Fibroblast of peridontal ligament (primary cell): Measurements from ENCODE around the gene PPOX.
A peak's percentile ranks its signal among the peaks of the same experiment; 100 is the strongest.

Experiments used
- DNase-seq: peaks from one replicate; pipeline ENCODE4 v3.0.0-alpha.2; 2010; ENCODE audit errors: extremely low read depth

Gene PPOX

GRCh38 chr1:161153176-161153575 lies 13.1 kb upstream of the PPOX start:
- DNase-seq, result no peak

- peak; percentile 93 for DNase-seq
Measured at GRCh38 chr1:161153682-161154337, 12.4 kb upstream of the PPOX start, which contains the start of gene UFC1. UFC1 (plus strand) TSS chr1:161153978; CDS start chr1:161153998, 20 bp downstream.

GRCh38 chr1:161157867-161158266 lies 8.4 kb upstream of the PPOX start:
- DNase-seq, result no peak

GRCh38 chr1:161158316-161159010 lies 7.8 kb upstream of the PPOX start:
- DNase-seq, result no peak

- peak; percentile 87 for DNase-seq
Measured at GRCh38 chr1:161159087-161159912, 6.9 kb upstream of the PPOX start, which contains the start of gene USP21. USP21 (plus strand) TSS chr1:161159500; CDS start chr1:161160641, 1,141 bp downstream.

GRCh38 chr1:161159913-161160243 lies 6.3 kb upstream of the PPOX start:
- no peak for DNase-seq

GRCh38 chr1:161160671-161161145 lies 5.5 kb upstream of the PPOX start:
- no peak for DNase-seq

GRCh38 chr1:161161652-161162051 lies 4.6 kb upstream of the PPOX start:
- no peak for DNase-seq

GRCh38 chr1:161162052-161162451 lies 4.2 kb upstream of the PPOX start:
- no peak for DNase-seq

GRCh38 chr1:161162806-161163205 lies 3.4 kb upstream of the PPOX start:
- DNase-seq, result no peak

- DNase-seq, result no peak
Measured at GRCh38 chr1:161163793-161164192, 2.4 kb upstream of the PPOX start.

GRCh38 chr1:161164901-161165610 lies 1.2 kb upstream of the PPOX start:
- no peak for DNase-seq

GRCh38 chr1:161166669-161167548 lies 683 bp downstream of the PPOX start:
- DNase-seq, result no peak

GRCh38 chr1:161168906-161169305 lies 2.7 kb downstream of the PPOX start:
- no peak for DNase-seq

GRCh38 chr1:161171191-161171590 lies 5.0 kb downstream of the PPOX start:
- DNase-seq, result no peak

GRCh38 chr1:161171696-161172095 lies 5.5 kb downstream of the PPOX start:
- DNase-seq, result no peak

GRCh38 chr1:161172349-161172748 lies 6.1 kb downstream of the PPOX start:
- DNase-seq, result no peak

- peak; percentile 100 for DNase-seq
Measured at GRCh38 chr1:161172776-161173376, 6.7 kb downstream of the PPOX start.

- DNase-seq, result no peak
Measured at GRCh38 chr1:161173711-161174110, 7.5 kb downstream of the PPOX start.

- no peak for DNase-seq
Measured at GRCh38 chr1:161174911-161175310, 8.7 kb downstream of the PPOX start.
